H54 (cell line): Measurements from ENCODE around the gene KRT27.
"Not testable (repeated sequence)": the region's sequence is repeated elsewhere in the genome, so short reads cannot be mapped to it uniquely, and the experiment has no call there.

Experiments
- DNase-seq: peaks from one replicate; pipeline ENCODE4 v3.0.0; 2011; ENCODE audit warnings: low spot score, mixed read lengths; ENCODE audit not compliant: insufficient read length
- FAIRE-seq: peaks from 3 replicates; lab custom pipeline; 2011; peaks lifted over from hg19 to GRCh38; lab: Jason Lieb, UNC
- POLR2A ChIP-seq: IDR thresholded peaks from 2 replicates; pipeline ENCODE4 v1.6.1; 2011; ENCODE audit warnings: low read depth, mild to moderate bottlenecking, low read length

The KRT27 gene

DNA sequence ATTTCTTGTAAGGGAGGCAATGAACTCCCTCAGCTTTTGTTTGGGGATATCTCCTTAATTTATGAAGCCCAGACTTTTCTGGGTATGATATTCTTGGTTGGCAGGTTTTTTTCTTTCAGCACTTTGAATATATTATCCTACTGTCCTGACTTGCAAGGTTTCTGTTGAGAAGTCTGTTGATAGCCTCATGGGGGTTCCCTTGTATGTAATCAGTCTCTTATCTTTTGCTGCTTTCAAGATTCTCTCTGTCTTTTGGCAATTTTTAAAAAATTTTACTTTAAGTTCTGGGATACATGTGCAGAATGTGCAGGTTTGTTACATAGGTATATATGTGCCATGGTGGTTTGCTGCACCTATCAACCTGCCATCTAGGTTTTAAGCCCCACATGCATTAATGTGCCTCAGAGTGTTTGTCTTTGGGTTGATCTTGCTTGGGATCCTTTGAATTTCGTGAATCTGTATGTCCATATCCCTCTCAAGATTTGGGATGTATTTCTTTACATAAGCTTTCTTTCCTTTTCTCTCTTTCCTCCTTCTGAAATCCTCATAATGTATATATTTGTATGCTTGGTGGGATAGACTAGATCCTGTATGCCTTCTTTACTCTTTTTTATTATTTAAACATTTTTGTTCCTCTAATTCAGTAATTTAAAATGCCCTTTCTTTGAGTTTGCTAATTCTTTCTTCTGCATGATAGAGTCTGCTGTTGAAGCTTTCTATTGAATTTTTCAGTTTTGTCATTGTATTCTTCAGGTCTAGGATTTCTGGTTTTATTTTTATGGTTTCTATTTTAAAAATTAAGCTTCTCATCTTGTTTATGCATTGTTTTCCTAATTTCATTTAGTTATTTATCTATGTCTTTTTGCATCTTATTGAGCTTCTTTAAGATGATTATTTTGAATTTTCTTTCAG is 22.0 kb downstream of the KRT27 start:
- TF ChIP-seq POLR2A: no peak
- DNase-seq (no peak), FAIRE-seq (no peak)

DNA sequence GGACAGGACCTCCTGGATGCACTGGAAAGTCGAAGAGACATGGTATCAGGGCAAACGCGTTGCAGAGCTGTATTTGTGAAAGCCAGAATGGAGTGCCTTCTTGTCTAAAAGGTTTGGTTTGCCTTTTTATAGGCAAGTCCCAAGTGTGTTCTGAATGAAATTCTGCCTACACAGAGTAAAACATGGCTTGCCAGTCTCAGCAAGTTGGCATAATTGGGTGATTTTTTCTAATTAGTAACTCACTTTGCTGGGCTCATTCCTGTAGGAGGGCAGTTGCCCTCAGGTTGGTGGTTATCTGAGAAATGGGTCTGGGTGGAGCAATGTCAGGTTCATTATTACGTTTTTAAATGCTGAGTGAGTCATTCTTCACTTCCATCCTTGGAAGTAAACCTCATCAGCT is 27.1 kb downstream of the KRT27 start, which contains the start of gene KRT25:
TSS of gene KRT25 (minus strand) at position 101 of the 400 bp plus-strand sequence. CDS start at position 41, 60 bp downstream.
- FAIRE-seq: peak; percentile 30
- no peak for TF ChIP-seq POLR2A
- no peak for DNase-seq

DNA sequence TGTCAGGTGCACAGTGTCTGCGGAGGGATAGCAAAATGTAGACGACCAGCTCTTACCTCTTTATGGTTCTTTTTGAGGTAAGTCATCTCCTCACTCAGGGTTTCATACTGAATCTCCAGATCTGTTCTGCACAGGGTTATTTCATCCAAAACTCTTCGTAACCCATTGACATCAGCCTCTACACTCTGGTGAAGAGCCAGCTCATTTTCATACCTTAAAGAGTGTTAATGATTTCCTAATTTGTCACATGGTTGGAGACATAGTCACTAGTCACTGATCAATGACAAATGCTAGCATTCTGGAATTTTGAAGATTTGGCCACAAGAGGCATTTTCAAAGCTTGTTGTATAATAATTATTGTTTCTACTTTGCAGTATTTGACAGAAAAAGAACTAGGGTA is 28.5 kb downstream of the KRT27 start:
- no peak for TF ChIP-seq POLR2A
- DNase-seq: no peak
- no peak for FAIRE-seq

DNA sequence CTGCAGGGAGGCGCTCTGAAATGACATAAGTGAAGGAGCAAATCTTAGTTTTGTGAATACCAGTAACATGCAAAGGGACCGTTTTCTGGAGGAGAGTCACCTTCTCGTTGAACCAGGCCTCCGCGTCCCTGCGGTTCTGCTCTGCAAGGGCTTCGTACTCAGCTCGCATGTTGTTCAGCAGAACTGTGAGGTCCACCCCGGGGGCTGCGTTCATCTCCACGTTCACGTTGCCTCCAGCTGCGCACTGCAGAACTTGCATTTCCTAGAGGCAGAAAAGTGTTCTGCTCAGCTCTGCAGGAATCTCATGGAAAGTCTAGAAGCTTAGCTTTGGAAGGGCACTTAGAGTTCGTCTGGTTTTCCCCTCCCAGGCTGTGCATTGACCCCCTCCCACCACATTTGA is 31.3 kb downstream of the KRT27 start:
- DNase-seq (no peak), FAIRE-seq (no peak)

DNA sequence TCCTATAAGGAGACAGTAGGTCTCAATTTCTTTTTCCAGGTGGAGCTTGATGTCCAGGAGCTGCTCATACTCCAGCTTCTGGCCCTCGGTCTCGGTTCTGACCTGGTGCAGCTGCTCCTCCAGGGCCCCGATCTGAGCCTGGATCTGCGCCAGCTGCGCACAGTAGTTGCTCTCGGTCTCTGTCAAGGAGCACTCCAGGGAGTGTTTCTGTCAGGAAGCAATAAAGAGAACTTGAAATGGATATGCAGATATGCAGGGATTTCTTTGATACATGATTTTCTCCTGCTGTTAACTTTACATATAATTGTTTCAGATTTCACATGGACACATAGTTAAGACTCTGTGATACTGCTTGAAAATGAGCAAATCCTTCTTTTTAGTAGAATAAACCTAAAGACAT is 32.0 kb downstream of the KRT27 start:
- FAIRE-seq (no peak), DNase-seq (no peak)
- TF ChIP-seq POLR2A: no peak

More for the DNA sequence above, 31.3 kb downstream of the KRT27 start:
- TF ChIP-seq POLR2A: no peak

DNA sequence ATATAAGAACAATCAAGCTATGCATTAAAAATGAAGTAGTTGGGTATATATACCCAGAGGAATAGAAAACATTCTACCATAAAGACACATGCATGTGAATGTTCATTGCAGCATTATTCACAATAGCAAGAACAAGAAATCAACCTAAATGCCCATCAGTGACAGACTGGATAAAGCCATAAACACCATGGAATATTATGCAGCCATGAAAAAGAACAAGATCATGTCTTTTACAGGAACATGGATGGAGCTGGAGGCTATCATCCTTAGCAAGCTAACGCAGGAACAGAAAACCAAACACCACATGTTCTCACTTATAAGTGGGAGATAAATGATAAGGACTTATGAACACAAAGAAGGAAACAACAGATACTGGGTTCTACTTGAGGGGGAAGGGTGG is 33.7 kb downstream of the KRT27 start:
- FAIRE-seq, DNase-seq: not testable (repeated sequence)

DNA sequence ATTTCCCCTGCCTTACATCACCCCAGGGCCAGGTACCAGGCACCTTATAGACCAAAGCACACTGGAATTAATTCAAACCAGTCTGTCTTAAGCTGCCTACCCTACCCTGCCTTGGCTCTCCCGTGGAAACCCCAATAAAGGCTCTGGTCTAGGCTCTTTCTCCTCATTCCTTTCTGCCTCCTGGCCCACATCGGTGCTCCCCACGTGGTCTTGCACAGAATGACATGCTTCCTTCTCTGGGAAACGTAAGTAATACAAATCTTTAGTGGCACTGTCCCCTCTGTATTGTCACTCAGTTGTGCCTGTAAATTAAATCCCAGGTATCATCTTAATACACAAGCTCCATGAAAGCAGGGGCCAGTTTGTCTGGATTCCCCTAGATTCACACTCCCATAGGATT is 43.8 kb downstream of the KRT27 start:
- no peak for FAIRE-seq
- no peak for DNase-seq
- TF ChIP-seq POLR2A: no peak

DNA sequence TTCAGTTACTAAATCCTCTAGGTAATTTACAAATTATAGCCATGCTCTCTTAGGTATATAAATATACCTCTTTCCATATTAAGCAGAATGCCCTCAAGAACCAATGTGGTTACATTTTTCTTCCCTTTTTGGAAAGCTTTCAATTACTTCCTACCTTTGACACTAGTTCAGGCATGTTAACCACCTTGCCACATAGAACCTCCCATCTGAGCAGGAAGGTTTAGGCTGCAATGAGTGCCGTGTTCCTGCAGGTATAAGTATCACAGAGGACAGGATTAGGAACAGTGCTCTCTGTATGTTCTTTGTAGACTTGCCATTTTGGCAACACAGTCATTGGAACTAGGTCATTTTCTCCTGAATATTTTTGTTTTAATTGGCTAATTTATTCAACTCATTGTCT is 47.3 kb downstream of the KRT27 start:
- TF ChIP-seq POLR2A: no peak
- FAIRE-seq (no peak), DNase-seq (no peak)

DNA sequence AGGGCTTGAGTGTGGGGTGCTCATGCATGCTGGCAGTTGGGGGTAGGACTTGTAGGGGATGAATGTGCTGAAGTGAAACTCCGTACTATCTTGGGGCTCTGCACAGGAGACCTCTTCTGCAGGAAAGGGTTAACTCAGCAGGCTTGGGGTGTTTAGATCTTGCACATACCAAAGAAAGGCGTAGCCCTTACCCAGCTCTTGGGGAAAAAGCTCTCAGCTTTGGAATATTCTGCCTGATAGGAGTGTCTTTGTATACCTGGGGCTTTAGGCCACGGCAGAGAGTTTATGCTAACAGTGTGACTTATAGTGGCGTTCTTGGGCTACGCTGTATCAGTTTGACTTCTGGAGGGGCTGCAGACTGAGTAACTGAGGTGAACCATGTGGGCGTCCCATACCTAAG is 48.3 kb downstream of the KRT27 start:
- no peak for FAIRE-seq
- no peak for DNase-seq
- TF ChIP-seq POLR2A: no peak

DNA sequence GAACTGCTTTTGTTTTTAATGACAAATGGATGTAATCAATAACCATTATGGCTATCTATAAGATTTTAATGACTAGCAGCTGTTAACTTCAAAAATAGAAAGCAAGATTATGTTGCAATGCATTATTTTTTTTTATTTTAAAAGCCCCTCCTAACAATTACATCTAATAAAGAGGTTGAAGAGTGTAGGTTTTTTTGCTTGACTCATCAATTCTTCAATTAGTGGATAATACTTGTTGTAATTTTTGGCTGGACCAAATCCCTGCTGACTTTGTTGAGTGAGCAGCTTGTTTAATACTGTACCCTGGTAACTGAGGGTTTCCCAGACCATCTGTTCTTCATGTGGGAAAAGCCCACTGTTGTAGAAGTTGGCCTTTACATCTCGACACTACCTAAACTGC is 51.4 kb downstream of the KRT27 start:
- no peak for FAIRE-seq
- TF ChIP-seq POLR2A: no peak
- no peak for DNase-seq

DNA sequence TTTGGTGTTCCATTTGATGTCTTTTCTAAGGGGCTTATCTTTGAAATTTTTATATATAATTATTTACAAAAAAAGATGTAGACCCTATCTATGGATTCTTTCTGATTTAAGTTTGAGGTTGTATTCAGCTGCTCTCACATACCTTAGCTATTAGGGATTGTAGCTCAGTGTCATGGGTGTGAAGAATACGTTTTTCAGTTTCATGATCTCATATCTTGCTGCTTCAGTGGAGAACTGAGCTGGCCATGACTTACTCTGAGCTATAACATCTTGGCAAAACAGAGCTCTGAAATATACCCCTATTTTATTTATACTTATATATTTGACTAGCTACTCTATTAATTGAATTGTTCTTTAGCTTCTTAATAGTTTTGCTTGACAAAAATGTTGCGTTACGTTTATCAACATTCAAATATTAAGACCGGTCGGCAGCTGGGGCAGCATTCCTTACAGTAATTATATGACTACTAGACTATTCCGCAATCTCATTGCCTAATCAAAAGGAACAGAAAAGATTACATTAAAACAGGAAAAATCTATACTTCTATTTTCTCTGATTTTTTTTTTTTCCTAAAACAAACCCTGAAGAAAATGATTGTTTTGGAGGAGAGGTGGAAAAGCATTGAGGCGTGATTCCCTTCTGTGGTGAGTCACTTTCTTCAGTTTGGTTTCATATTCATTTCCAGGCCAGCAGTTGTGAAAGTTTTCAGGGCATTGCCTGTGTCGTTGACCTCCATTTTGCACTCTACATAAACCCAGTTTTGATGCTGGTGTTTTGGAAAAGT is 54.7 kb downstream of the KRT27 start:
- DNase-seq: no peak
- TF ChIP-seq POLR2A: no peak
- no peak for FAIRE-seq

DNA sequence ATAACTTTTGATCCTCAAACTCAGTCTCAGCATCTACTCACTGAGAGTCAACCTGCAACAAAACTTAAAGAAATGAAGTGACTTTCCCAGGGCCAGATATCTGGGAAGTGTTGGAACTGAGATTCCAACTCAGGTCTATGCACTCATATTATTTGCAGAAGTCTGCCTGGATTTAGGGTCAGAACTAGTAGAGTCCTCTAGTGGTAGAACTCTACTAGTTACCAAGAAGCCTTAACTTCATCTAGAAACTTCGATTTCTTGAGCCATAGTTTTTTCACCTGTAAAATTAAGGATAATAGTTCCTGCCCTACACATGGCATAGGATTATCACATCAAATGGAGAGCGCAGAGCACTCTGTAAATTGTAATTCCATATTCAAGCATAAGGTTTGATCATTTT is 55.4 kb downstream of the KRT27 start:
- no peak for DNase-seq
- TF ChIP-seq POLR2A: no peak
- FAIRE-seq: no peak
